SK-N-SH treated with all-trans-retinoic acid at 6 μM for 48 hours (cell line): ENCODE results near the gene OXCT1.

Experiments used
- ATAC-seq: fragments of 200-7000 bp; cut with Tn5 transposase; 3 replicates; pipeline ENCODE4 v1.9.1; 2020; ENCODE audit warnings: mild to moderate bottlenecking, moderate library complexity
- ARNTL ChIP-seq: fragments of 450-650 bp; formaldehyde crosslinking; IDR thresholded peaks from 2 replicates; pipeline ENCODE4 v1.5.0; 2020; ENCODE audit warnings: low read depth, mild to moderate bottlenecking, moderate library complexity, borderline replicate concordance
- BACH2 ChIP-seq: fragments of 250-450 bp; sonication (Bioruptor Pico); IDR thresholded peaks from 2 replicates; pipeline ENCODE4 v1.9.0; 2021; ENCODE audit warnings: mild to moderate bottlenecking, borderline replicate concordance
- CSDC2 ChIP-seq: fragments of 250-450 bp; sonication (Bioruptor Pico); IDR thresholded peaks from 2 replicates; pipeline ENCODE4 v1.5.0; 2020; ENCODE audit warnings: mild to moderate bottlenecking, moderate library complexity
- ESRRG ChIP-seq: fragments of 250-450 bp; sonication (Bioruptor Pico); IDR thresholded peaks from 2 replicates; pipeline ENCODE4 v1.6.1; 2021; ENCODE audit warnings: mild to moderate bottlenecking
- GLIS3 ChIP-seq: fragments of 250-450 bp; sonication (Bioruptor Pico); IDR thresholded peaks from 2 replicates; pipeline ENCODE4 v1.5.0; 2020; ENCODE audit warnings: mild to moderate bottlenecking, moderate library complexity
- OSR1 ChIP-seq: fragments of 250-450 bp; sonication (Bioruptor Pico); IDR thresholded peaks from 2 replicates; pipeline ENCODE4 v1.8.0; 2022; ENCODE audit warnings: moderate library complexity, mild to moderate bottlenecking, inconsistent platforms
- PPARA ChIP-seq: fragments of 250-450 bp; sonication (Bioruptor Pico); IDR thresholded peaks from 2 replicates; pipeline ENCODE4 v1.5.0; 2020; ENCODE audit warnings: mild to moderate bottlenecking, borderline replicate concordance
- RARB ChIP-seq: fragments of 250-450 bp; sonication (Bioruptor Pico); IDR thresholded peaks from 2 replicates; pipeline ENCODE4 v1.8.0; 2021; ENCODE audit warnings: mild to moderate bottlenecking, moderate library complexity
- SNAI2 ChIP-seq: fragments of 250-450 bp; sonication (Bioruptor Pico); IDR thresholded peaks from 2 replicates; pipeline ENCODE4 v1.5.0; 2020; ENCODE audit warnings: mild to moderate bottlenecking, moderate library complexity
- TOX ChIP-seq: fragments of 250-450 bp; sonication (Bioruptor Pico); IDR thresholded peaks from 2 replicates; pipeline ENCODE4 v1.8.0; 2021; ENCODE audit warnings: mild to moderate bottlenecking, moderate library complexity, borderline replicate concordance
- ZC3H10 ChIP-seq: fragments of 250-450 bp; sonication (Bioruptor Pico); IDR thresholded peaks from 2 replicates; pipeline ENCODE4 v1.5.1; 2021; ENCODE audit warnings: mild to moderate bottlenecking, moderate library complexity
- ZFP3 ChIP-seq: fragments of 250-450 bp; sonication (Bioruptor Pico); IDR thresholded peaks from 2 replicates; pipeline ENCODE4 v1.5.0; 2020; ENCODE audit warnings: mild to moderate bottlenecking, moderate library complexity
- ZFP30 ChIP-seq: fragments of 450-650 bp; formaldehyde crosslinking; IDR thresholded peaks from 2 replicates; pipeline ENCODE4 v1.5.0; 2022; ENCODE audit warnings: mild to moderate bottlenecking, moderate library complexity
- ZNF565 ChIP-seq: fragments of 450-650 bp; formaldehyde crosslinking; conservative IDR thresholded peaks from 2 replicates; pipeline ENCODE4 v1.5.0; 2020; ENCODE audit warnings: low read depth, mild to moderate bottlenecking, moderate library complexity
- ZNF70 ChIP-seq: fragments of 450-650 bp; formaldehyde crosslinking; IDR thresholded peaks from 2 replicates; pipeline ENCODE4 v1.5.0; 2020; ENCODE audit warnings: mild to moderate bottlenecking, moderate library complexity
- ZNF8 ChIP-seq: fragments of 450-650 bp; formaldehyde crosslinking; IDR thresholded peaks from 2 replicates; pipeline ENCODE4 v1.5.0; 2020; ENCODE audit warnings: mild to moderate bottlenecking, moderate library complexity
- TF ChIP-seq, protein P1 (sequence below): fragments of 250-450 bp; sonication (Bioruptor Pico); IDR thresholded peaks from 2 replicates; pipeline ENCODE4 v1.5.1; 2021; ENCODE audit warnings: mild to moderate bottlenecking, moderate library complexity
- TF ChIP-seq, protein P2 (sequence below): fragments of 250-450 bp; sonication (Bioruptor Pico); IDR thresholded peaks from 2 replicates; pipeline ENCODE4 v1.8.0; 2021; ENCODE audit warnings: low read depth, mild to moderate bottlenecking, moderate library complexity, borderline replicate concordance
- TF ChIP-seq, protein P3 (sequence below): fragments of 250-450 bp; sonication (Bioruptor Pico); IDR thresholded peaks from 2 replicates; pipeline ENCODE4 v1.5.1; 2020; ENCODE audit warnings: low read depth, mild to moderate bottlenecking, moderate library complexity
- TF ChIP-seq, protein P4 (sequence below): fragments of 250-450 bp; sonication (Bioruptor Pico); IDR thresholded peaks from 2 replicates; pipeline ENCODE4 v1.5.0; 2020; ENCODE audit warnings: mild to moderate bottlenecking, moderate library complexity
- TF ChIP-seq, protein P5 (sequence below): fragments of 250-450 bp; sonication (Bioruptor Pico); IDR thresholded peaks from 2 replicates; pipeline ENCODE4 v1.8.0; 2020; ENCODE audit warnings: mild to moderate bottlenecking, moderate library complexity, borderline replicate concordance

Gene OXCT1

DNA sequence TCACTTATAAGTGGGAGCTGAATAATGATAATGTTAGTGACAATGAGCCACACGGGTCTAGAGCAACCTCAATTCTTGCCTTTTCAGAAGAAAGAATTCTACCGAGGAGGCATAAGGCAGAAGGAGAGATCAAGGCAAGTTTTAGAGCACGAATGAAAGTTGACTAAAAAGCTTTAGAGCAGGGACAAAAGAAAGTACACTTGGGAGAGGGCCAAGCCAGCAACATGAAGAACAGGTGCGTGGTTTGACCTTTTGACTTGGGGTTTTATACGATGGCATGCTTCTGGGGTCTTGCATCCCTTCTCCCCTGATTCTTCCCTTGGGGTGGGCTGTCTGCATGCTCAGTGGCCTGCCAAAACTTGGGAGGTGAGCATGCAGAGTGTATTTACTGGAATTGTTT lies 12.5 kb upstream of the OXCT1 start:
- no peak for ATAC-seq
- TF ChIP-seq TOX (CRISPR knock-in tag), result no peak
- no peak for TF ChIP-seq SNAI2 (CRISPR knock-in tag)
- TF ChIP-seq RARB (CRISPR knock-in tag), result no peak
- no peak for TF ChIP-seq ZC3H10 (CRISPR knock-in tag)
- no peak for TF ChIP-seq ZFP30
- TF ChIP-seq ARNTL, result no peak
- TF ChIP-seq, protein P1, sequence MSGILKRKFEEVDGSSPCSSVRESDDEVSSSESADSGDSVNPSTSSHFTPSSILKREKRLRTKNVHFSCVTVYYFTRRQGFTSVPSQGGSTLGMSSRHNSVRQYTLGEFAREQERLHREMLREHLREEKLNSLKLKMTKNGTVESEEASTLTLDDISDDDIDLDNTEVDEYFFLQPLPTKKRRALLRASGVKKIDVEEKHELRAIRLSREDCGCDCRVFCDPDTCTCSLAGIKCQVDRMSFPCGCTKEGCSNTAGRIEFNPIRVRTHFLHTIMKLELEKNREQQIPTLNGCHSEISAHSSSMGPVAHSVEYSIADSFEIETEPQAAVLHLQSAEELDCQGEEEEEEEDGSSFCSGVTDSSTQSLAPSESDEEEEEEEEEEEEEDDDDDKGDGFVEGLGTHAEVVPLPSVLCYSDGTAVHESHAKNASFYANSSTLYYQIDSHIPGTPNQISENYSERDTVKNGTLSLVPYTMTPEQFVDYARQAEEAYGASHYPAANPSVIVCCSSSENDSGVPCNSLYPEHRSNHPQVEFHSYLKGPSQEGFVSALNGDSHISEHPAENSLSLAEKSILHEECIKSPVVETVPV (CRISPR knock-in tag), result no peak
- no peak for TF ChIP-seq ZNF565
- no peak for TF ChIP-seq BACH2 (CRISPR knock-in tag)

DNA sequence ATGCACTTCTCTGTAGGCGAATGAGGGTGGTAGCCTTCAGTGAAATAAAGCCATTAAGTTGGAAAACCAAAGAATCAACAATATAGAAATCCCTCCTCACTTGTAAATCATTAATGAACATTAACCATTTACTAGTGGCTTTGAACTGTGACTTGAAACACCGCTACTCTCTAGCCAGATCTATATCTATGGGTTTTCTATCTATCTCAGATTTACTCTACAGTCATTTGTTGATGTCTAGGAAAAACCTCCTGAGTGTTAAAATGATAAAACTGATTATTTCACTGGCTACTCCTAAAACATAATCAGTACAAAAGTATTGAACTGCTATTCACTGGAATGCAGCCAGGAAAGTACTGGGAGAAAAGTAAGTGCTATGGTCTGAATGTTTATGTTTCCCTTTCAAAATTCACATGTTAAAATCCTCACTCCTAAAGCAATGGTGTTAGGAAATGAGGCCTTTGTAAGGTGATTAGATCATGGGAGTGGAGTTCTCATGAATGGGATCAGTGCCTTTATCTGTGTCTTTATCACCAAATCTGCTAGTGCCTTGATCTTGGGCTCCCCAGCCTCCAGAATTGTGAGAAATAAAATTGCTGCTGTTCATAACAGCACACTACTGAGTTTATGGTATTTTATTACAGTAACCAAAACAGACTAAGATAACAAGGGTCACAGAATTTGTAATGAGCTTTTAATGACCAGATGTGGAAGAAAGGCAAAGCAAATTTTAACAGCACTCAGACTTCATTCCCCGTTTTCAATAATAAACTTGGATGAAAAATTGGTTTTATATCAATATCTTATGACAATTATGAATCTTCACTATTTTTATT lies 8.6 kb upstream of the OXCT1 start:
- no peak for ATAC-seq
- TF ChIP-seq ZNF70 (CRISPR knock-in tag) (no peak), ZNF8 (CRISPR knock-in tag) (no peak), ZNF565 (no peak), GLIS3 (CRISPR knock-in tag) (no peak)
- TF ChIP-seq, protein P2, sequence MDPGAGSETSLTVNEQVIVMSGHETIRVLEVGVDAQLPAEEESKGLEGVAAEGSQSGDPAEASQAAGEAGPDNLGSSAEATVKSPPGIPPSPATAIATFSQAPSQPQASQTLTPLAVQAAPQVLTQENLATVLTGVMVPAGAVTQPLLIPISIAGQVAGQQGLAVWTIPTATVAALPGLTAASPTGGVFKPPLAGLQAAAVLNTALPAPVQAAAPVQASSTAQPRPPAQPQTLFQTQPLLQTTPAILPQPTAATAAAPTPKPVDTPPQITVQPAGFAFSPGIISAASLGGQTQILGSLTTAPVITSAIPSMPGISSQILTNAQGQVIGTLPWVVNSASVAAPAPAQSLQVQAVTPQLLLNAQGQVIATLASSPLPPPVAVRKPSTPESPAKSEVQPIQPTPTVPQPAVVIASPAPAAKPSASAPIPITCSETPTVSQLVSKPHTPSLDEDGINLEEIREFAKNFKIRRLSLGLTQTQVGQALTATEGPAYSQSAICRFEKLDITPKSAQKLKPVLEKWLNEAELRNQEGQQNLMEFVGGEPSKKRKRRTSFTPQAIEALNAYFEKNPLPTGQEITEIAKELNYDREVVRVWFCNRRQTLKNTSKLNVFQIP (CRISPR knock-in tag), result no peak
- TF ChIP-seq, protein P3, sequence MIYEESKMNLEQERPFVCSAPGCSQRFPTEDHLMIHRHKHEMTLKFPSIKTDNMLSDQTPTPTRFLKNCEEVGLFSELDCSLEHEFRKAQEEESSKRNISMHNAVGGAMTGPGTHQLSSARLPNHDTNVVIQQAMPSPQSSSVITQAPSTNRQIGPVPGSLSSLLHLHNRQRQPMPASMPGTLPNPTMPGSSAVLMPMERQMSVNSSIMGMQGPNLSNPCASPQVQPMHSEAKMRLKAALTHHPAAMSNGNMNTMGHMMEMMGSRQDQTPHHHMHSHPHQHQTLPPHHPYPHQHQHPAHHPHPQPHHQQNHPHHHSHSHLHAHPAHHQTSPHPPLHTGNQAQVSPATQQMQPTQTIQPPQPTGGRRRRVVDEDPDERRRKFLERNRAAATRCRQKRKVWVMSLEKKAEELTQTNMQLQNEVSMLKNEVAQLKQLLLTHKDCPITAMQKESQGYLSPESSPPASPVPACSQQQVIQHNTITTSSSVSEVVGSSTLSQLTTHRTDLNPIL, result no peak

DNA sequence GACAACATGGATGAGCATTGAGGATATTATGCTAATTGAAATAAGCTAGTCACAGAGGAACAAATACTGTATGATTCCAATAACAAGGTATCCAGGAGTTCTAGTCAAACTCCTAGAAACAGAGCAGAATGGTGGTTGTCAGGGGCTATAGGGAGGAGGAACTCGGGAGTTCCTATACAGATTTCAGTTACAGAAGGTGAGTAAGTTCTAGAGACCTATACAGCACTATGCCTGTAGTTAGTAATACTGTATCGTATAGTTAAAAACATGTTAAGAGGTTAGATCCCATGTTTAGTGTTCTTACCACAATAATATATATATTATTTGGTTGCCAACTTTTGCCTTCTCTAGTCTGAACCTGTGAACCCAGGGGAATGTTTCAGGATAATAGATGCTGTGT lies 7.9 kb upstream of the OXCT1 start:
- TF ChIP-seq OSR1, result no peak
- TF ChIP-seq BACH2 (CRISPR knock-in tag), result no peak
- TF ChIP-seq, protein P4, sequence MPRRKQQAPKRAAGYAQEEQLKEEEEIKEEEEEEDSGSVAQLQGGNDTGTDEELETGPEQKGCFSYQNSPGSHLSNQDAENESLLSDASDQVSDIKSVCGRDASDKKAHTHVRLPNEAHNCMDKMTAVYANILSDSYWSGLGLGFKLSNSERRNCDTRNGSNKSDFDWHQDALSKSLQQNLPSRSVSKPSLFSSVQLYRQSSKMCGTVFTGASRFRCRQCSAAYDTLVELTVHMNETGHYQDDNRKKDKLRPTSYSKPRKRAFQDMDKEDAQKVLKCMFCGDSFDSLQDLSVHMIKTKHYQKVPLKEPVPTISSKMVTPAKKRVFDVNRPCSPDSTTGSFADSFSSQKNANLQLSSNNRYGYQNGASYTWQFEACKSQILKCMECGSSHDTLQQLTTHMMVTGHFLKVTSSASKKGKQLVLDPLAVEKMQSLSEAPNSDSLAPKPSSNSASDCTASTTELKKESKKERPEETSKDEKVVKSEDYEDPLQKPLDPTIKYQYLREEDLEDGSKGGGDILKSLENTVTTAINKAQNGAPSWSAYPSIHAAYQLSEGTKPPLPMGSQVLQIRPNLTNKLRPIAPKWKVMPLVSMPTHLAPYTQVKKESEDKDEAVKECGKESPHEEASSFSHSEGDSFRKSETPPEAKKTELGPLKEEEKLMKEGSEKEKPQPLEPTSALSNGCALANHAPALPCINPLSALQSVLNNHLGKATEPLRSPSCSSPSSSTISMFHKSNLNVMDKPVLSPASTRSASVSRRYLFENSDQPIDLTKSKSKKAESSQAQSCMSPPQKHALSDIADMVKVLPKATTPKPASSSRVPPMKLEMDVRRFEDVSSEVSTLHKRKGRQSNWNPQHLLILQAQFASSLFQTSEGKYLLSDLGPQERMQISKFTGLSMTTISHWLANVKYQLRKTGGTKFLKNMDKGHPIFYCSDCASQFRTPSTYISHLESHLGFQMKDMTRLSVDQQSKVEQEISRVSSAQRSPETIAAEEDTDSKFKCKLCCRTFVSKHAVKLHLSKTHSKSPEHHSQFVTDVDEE, result no peak
- TF ChIP-seq ZFP3 (CRISPR knock-in tag), result no peak
- TF ChIP-seq CSDC2 (CRISPR knock-in tag), result no peak
- TF ChIP-seq ARNTL, result no peak
- no peak for TF ChIP-seq ZC3H10 (CRISPR knock-in tag)
- no peak for ATAC-seq

DNA sequence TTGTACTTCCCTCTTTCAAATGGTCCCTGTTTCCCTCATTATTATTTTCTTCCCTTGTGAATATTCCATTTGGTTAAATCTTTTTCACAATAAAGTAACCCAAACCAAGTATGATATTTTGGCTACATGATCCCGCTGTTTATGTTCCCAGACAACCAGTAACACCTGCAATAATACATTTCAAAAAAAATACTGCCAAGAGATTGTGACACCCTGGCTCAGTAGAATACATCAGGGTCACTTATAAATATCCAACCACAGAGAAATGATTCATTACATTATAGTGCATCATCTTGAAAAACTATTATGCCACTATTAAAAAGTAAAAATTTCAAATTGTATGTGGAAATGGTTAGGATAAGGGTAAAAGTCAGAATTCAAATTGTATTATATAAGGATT lies 7.2 kb upstream of the OXCT1 start:
- ATAC-seq, result no peak
- TF ChIP-seq, protein P4, result no peak
- TF ChIP-seq PPARA (CRISPR knock-in tag) (no peak), GLIS3 (CRISPR knock-in tag) (no peak), ZNF8 (CRISPR knock-in tag) (no peak), ZNF565 (no peak), TOX (CRISPR knock-in tag) (no peak), ARNTL (no peak), BACH2 (CRISPR knock-in tag) (no peak), ESRRG (CRISPR knock-in tag) (no peak), ZFP3 (CRISPR knock-in tag) (no peak), RARB (CRISPR knock-in tag) (no peak), CSDC2 (CRISPR knock-in tag) (no peak), OSR1 (no peak)
- TF ChIP-seq, protein P2 (CRISPR knock-in tag), result no peak
- TF ChIP-seq, protein P5, sequence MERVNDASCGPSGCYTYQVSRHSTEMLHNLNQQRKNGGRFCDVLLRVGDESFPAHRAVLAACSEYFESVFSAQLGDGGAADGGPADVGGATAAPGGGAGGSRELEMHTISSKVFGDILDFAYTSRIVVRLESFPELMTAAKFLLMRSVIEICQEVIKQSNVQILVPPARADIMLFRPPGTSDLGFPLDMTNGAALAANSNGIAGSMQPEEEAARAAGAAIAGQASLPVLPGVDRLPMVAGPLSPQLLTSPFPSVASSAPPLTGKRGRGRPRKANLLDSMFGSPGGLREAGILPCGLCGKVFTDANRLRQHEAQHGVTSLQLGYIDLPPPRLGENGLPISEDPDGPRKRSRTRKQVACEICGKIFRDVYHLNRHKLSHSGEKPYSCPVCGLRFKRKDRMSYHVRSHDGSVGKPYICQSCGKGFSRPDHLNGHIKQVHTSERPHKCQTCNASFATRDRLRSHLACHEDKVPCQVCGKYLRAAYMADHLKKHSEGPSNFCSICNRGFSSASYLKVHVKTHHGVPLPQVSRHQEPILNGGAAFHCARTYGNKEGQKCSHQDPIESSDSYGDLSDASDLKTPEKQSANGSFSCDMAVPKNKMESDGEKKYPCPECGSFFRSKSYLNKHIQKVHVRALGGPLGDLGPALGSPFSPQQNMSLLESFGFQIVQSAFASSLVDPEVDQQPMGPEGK, result no peak
- TF ChIP-seq, all 23 proteins: peak for 0
